Mesothelial cell of epicardium (in vitro differentiated cells): ENCODE data around the gene ANKIB1. TPM values are rescaled to one million over a fixed set of nuclear protein-coding genes. Genes with fewer than 3 reads are reported as not detected.

Experiments used
- DNase-seq, 2 experiments: peaks; one replicate each; pipeline ENCODE4 v3.0.0; 2021; ENCODE audit warnings: low spot score in 2 of 2; ENCODE audit not compliant: unreplicated experiment in 2 of 2
- H3K27ac Mint-ChIP-seq: 2 replicates; pipeline ENCODE4 v1.8.0; 2021; ENCODE audit warnings: mixed read lengths
- H3K27me3 Mint-ChIP-seq: 2 replicates; pipeline ENCODE4 v1.8.0; 2021; ENCODE audit warnings: low read depth, mixed read lengths
- H3K36me3 Mint-ChIP-seq: 2 replicates; pipeline ENCODE4 v1.8.0; 2021; ENCODE audit warnings: mixed read lengths
- H3K4me1 Mint-ChIP-seq: 2 replicates; pipeline ENCODE4 v1.8.0; 2021; ENCODE audit warnings: mixed read lengths
- H3K4me3 Mint-ChIP-seq: 2 replicates; pipeline ENCODE4 v1.8.0; 2021; ENCODE audit warnings: mild to moderate bottlenecking, moderate library complexity, mixed read lengths
- H3K9me3 Mint-ChIP-seq: 2 replicates; pipeline ENCODE4 v1.8.0; 2021; ENCODE audit warnings: mixed read lengths
- CTCF ChIP-seq: fragments of 200-600 bp; sonication (generic); IDR thresholded peaks from one replicate; pipeline ENCODE4 v1.5.0; 2021; ENCODE audit warnings: antibody characterized with exemption; ENCODE audit not compliant: unreplicated experiment
- total RNA-seq: library from RNA; stranded (reverse); gene quantifications from 3 replicates; pipeline ENCODE4 v1.2.1, GENCODE V29; 2021

The ANKIB1 gene
- total RNA-seq, 1 donor from 2014 or later, result 66.6 TPM

GRCh38 chr7:92295391-92295790 lies 49.6 kb downstream of the ANKIB1 start:
- H3K27ac Mint-ChIP-seq, result no peak overlapping the region
- peaks cover 7% of the 10 kb centered on the region for H3K4me1 Mint-ChIP-seq
- no peak for DNase-seq
- TF ChIP-seq CTCF, result no peak
- no peaks in the 10 kb centered on the region for H3K36me3 Mint-ChIP-seq
- no peaks in the 10 kb centered on the region for H3K27me3 Mint-ChIP-seq
- H3K4me3 Mint-ChIP-seq, result no peak overlapping the region
- no peaks in the 10 kb centered on the region for H3K9me3 Mint-ChIP-seq

- Mint-ChIP-seq H3K27me3 (no peaks in the 10 kb centered on the region), H3K27ac (no peak overlapping the region)
- no peak for TF ChIP-seq CTCF
Measured at GRCh38 chr7:92296235-92296634, 50.5 kb downstream of the ANKIB1 start.

GRCh38 chr7:92296880-92297445 lies 51.2 kb downstream of the ANKIB1 start:
- TF ChIP-seq CTCF, result no peak
- no peak overlapping the region for H3K4me3 Mint-ChIP-seq
- H3K9me3 Mint-ChIP-seq, result peaks cover 6% of the 10 kb centered on the region
- no peaks in the 10 kb centered on the region for H3K27me3 Mint-ChIP-seq
- peaks cover 8% of the 10 kb centered on the region for H3K36me3 Mint-ChIP-seq
- H3K27ac Mint-ChIP-seq, result no peak overlapping the region
- no peak for DNase-seq
- H3K4me1 Mint-ChIP-seq, result peaks cover 7% of the 10 kb centered on the region

More at GRCh38 chr7:92296235-92296634, 50.5 kb downstream of the ANKIB1 start:
- H3K9me3 Mint-ChIP-seq, result peaks cover 6% of the 10 kb centered on the region
- peaks cover 6% of the 10 kb centered on the region for H3K36me3 Mint-ChIP-seq
- peaks cover 7% of the 10 kb centered on the region for H3K4me1 Mint-ChIP-seq
- H3K4me3 Mint-ChIP-seq, result no peak overlapping the region
- no peak for DNase-seq

GRCh38 chr7:92297736-92298135 lies 52.0 kb downstream of the ANKIB1 start:
- no peak for DNase-seq
- H3K27me3 Mint-ChIP-seq, result no peaks in the 10 kb centered on the region
- no peak overlapping the region for H3K4me3 Mint-ChIP-seq
- H3K27ac Mint-ChIP-seq, result no peak overlapping the region
- peaks cover 8% of the 10 kb centered on the region for H3K36me3 Mint-ChIP-seq
- TF ChIP-seq CTCF, result no peak
- peaks cover 7% of the 10 kb centered on the region for H3K4me1 Mint-ChIP-seq
- peaks cover 6% of the 10 kb centered on the region for H3K9me3 Mint-ChIP-seq

GRCh38 chr7:92303761-92304160 lies 58.0 kb downstream of the ANKIB1 start:
- no peak overlapping the region for H3K4me3 Mint-ChIP-seq
- peaks cover 6% of the 10 kb centered on the region for H3K9me3 Mint-ChIP-seq
- H3K27ac Mint-ChIP-seq, result no peak overlapping the region
- H3K27me3 Mint-ChIP-seq, result no peaks in the 10 kb centered on the region
- DNase-seq, result no peak
- peaks cover 11% of the 10 kb centered on the region for H3K36me3 Mint-ChIP-seq
- TF ChIP-seq CTCF, result no peak
- no peaks in the 10 kb centered on the region for H3K4me1 Mint-ChIP-seq
